GM04504 (cell line): Measurements from ENCODE around the gene ZNF385D.
"Not testable (repeated sequence)": the region's sequence is repeated elsewhere in the genome, so short reads cannot be mapped to it uniquely, and the experiment has no call there.

Experiments
- DNase-seq: peaks from one replicate; pipeline ENCODE4 v3.0.0-alpha.2; 2012; ENCODE audit warnings: low read depth

ZNF385D gene

GRCh38 chr3:21390136-21390535, 360.9 kb downstream of the ZNF385D start:
- peak; percentile 89 for DNase-seq

GRCh38 chr3:21387142-21387826, 363.7 kb downstream of the ZNF385D start:
- DNase-seq: not testable (repeated sequence)

GRCh38 chr3:21378036-21378435, 373.0 kb downstream of the ZNF385D start:
- not testable (repeated sequence) for DNase-seq

- no peak for DNase-seq
Observed at GRCh38 chr3:21377071-21377769, 373.8 kb downstream of the ZNF385D start.

DNA sequence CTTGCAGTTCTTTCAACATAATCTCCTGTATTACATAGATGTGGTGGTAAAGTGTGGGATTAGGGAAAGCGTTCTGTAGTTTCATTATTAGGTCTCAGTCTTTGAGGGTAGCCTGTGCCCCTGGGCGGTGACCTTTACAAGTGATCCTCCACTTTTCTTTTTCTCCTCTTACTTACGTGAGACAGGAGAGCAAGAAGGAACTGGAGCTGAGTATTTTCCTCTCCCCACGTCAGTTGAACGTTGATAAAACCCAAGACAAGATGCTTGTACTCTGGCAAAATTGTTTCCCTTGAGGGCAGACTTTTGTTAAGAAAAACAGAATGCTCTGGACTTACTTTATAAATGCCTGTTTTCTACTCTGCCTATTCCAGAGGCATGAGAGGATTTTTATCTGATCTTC, 378.7 kb downstream of the ZNF385D start:
- DNase-seq: no peak
